GM21528 (cell line): ENCODE results near the gene DUS3L.
"Not testable (repeated sequence)": the region's sequence is repeated elsewhere in the genome, so short reads cannot be mapped to it uniquely, and the experiment has no call there.

Experiments used
- ATAC-seq: cut with Tn5 transposase; IDR thresholded peaks from one replicate; pipeline ENCODE4 v1.9.1; 2021; ENCODE audit warnings: mild to moderate bottlenecking, moderate library complexity; ENCODE audit not compliant: unreplicated experiment, low FRiP score

DUS3L gene

DNA sequence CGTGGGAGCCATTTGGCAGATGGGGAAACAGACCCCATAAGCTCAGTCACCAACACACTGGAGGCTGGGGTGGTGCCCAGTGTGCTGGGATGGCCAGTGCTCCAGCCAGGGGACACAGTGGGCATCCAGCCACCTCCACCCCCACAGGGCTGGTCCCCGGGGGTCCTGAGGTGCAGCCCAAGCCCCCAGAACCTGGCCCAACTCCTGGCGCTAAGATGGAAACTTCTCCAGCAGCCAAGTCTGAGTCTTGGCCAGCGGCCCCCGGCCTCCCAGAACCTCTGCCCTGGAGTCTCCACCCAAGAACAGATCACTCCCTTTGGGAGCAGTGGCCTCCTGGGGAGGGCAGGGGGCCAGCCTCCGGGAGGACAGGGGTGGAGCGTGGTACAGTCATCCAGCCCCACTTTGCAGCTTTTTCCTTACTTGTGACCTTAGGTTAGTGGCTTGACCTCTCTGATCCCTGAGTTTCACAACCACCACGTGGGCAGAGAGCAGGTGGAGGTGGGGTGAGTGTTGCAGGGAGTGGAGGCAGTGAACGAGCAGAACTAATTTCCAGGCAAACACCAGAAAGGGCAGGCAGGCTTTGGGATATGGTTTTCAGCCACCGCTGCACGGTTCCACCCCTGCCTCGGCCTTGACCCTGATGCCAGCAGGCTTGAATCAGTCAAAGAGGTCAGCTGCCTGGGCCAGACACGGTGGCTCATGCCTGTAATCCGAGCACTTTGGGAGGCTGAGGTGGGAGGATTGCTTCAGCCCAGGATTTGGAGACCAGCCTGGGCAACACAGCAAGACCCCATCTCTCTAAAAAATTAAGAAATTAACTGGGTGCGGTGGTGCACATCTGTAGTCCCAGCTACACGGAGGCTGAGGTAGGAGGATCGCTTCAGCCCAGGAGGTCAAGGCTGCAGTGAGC lies 9.7 kb upstream of the DUS3L start:
- no peak for ATAC-seq

DNA sequence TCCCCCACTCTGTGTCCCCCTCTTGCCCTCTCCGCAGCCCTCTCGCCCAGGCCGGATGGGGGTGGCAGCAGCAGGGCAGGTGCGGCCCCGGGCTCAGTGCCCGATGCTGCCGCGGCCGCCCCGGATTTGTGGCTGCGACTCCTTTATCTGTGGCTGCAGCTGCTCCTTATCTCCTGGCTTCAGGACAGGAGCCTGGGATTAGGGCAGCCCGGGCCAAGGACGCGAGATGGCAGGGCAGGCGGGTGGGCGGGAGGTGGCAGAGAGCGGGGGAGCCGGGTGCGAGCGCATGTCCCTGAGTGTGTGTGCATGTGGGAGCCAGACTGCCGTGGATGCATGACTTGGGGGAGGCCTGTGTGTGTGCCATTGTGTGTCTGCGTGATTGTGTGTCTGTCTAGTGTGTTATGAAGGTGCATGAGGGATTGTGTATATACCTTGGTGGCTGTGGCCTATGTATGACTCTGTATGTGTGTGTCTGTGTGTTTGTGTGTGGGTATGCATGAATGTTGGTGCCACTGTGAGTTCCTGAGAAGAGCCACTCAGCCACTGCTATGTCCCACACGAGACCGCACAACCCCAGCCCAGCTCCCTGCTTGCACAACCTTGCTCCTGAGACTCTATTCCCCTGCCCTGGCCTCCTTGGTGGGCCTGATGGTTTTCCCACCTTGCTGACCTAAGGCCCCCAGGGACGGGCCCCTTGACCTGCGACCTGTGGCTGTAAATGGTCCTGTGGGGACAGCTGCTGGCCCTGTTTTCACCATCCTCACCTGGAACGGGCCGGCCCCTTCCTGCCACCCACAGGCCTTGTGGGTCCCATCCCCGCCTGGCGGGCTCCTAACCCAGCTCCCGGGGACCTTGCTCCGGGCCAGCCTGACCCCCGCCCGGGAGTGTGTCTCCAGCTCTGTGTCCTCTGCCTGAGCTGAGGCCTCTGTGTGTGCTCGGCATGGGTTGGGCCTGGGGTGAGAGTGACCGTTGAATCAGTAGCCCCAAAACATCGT lies 8.6 kb upstream of the DUS3L start:
- ATAC-seq = no peak

DNA sequence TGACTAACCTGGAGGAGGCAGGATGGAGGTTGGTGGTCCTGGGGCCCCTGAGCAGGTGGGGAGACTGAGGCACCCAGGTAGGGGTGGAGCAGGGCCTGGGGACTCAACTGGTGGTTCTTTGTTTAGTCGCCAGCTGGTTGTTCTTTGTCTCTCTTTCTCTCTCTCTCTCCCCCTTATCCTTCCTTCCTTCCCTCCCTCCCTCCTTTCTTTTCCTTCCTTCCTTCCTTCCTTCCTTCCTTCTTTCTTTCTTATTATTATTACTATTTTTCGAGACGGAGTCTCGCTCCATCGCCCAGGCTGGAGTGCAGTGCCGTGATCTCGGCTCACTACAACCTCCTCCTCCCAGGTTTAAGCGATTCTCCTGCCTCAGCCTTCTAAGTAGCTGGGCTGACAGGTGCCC lies 7.3 kb upstream of the DUS3L start:
- no peak for ATAC-seq

DNA sequence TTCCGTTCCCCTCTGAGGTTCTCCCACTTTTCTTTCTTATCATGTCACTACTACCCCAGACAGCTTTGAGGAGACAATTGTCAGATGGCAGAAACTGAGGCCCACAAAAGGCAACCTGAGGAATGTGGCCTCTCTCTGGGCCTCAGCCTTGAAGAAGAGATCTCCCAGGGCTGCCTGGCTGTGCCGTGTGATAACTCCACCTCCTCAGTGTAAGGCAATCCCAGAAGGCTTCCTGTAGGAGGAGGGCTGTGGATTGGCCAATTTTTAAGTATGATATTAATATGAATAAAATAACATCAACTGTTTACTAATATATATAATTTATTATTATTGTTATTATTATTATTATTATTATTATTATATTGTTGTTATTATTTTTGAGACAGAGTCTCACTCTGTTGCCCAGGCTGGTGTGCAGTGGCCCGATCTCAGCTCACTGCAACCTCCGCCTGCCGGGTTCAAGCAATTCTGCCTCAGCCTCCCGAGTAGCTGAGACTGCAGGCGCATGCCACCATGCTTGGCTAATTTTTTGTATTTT lies 4.5 kb upstream of the DUS3L start:
- no peak for ATAC-seq

DNA sequence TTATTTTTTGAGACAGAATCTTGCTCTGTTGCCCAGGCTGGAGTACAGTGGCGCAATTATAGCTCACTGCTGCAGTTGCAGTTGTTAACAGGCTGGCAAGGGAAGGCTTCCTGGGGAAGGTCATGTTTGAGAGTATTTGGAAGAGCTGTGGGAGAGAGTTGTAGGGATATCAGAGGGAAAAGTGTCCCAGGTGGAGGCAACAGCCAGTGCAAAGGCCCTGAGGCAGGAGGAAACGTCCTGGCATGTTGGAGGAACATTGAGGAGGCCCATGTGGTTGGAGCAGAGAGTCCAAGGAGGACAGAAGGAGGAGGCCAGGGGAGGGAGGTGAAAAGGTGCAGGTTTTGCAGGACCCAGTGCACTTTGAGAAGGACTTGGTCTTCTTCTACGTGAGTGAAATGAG lies 2.2 kb upstream of the DUS3L start:
- no peak for ATAC-seq

DNA sequence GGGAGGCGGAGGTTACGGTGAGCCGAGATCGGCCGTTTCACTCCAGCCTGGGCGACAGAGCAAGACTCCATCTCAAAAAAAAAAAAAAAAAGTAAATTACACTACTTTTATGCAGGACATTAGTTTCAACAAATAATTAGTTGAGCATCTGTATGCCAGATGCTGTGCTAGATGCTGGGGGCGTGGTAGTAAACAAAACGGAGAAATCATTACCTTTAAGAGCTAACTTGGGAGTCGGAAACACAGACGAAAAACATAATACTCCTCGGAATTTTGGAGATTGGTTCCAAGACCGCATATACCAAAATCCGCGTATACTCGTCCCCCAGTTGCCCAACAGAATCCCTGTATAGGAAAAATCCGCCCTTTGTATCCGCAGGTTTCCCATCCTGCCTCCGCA lies 1.3 kb upstream of the DUS3L start:
- no peak for ATAC-seq

DNA sequence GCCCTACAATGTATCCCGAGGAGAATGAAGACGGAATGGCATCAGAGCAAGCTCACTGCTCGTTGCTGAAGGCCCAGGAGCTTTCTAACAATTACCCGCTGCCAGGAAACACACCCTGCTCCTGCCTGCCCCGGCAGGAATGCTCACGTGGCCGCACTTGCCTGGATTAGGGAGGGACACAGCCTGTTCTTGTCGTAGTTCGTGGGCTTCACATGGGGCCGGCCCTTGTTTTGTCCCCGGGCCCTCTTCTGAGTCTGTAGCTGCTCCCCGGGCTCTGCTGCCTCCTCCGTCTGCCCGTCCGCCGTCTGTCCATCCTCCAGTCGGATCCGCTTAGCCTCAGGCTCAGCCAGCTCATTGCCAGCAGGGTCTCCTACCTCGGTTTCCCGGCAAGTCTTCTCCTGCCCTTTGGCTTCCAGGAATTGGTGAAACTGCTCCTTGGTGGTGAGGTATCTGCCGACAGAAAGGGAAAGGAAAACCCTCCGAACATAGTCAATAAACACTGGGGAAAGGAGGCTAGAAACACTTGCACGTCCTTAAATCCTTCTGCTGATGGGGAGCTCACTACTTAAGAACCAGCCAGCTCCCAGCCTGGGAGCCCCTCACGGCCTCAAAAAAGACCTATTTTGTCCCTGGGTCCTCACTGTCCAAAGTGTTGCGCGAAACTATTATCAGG lies 941 bp downstream of the DUS3L start:
- no peak for ATAC-seq

DNA sequence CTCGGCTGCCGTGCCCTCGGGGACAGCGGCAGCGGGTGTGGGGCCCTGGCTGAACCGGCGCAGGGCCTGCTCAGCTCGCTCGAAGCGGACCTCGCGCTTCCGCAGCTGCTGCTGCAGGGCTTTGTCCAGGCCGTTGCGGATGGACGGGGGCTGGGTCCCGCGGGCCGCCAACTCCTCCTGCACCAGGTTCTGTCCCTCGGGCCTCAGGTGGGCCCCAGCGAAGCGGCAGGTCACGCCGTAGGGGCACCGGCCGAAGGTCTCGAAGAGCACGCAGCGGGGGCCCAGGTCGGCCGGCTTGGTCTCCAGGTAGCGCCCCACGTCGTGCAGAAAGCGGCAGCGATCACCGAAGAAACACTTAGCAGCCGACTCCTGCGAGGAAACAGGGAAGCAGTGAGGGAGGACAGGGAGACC lies 1.6 kb downstream of the DUS3L start:
- ATAC-seq = no peak

DNA sequence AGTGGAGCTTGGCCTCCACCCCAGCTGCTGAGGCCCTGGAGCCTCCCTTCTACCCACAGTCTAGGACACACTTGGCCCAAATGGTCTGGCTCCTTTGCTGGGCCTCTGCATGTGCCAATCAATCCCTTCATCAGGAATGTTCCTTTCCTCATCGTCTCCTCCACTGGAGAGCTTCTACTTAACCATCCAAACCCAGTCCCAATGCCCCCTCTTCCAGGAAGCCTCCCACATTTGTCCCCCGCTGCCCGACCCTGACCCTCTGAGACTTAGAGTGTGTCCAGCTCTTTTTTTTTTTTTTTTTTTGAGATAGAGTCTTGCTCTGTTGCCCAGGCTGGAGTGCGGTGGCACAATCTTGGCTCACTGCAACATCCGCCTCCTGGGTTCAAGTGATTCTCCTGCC lies 2.5 kb downstream of the DUS3L start:
- ATAC-seq = no peak

DNA sequence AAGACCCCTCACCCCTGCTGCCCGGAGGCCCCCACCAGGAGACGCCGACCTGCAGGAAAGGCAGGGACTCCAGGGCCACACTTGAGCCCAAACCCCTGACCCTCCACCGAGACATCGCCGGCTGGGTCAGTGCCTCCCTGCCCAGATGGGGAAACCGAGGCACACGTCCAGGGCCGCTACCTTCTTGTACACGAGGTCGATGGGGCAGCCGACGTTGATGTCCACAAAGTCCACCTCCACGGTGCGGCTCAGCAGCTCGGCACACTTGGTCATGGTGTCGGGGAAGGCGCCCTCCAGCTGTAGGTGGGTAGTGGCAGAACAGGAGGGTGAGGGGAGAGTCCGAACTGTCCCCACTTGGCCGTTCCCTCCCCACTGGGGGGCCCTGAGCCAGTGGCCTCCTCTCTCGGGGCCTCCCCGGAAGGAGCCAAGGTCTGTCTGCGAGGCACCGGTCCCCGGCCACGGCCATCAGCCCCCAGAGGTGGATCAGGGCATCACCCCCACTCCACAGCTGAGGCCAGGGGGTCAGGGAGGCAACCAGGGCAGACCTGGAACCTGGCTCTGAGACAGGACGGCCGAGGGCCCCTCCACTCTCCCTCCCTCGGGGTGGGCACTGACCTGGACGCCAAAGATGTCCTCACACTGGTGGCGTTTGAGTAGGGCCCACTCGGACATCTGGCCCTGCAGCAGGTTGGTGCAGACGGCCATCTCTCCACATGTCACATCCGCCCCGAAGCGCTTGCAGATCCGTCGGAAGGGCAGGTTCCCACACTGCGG lies 3.4 kb downstream of the DUS3L start:
- no peak for ATAC-seq

DNA sequence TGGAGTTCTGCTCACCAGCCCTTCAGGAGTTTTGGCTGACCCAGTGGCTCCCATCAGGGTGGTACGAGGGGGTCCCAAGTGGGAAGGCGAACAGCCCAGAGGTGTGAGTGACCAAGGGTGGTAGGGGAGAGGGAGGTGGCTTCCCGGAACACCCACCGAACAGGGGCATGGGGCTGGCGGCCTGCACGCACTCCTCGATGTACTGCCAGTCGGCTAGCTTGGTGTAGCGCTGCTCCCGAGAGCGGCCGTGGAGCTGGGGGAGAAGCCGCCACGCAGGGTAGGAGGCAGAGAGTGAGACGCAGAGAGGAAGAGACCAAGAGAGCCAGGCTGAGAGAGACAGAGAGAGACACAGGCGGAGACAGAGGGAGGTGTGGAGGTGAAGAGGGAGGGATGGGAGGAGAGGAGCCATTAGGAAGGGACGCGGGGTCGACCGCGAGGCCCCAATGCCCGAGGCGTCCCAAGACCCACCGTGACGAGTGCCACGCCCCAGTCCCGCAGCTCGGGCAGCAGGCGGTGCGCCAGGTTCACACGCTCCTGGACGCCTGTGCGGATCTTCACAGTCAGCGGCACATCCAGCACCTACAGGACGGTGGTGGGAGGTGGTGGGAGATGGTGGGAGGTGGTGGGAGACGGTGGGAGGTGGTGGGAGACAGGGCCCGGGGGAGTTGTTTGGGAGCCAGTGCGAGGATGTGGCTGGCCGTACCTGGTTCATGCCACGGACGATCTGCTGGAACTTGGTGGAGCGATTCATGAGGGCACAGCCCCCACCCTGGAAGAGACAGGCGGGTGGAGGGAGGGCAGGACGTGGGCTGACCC lies 4.2 kb downstream of the DUS3L start:
- no peak for ATAC-seq

DNA sequence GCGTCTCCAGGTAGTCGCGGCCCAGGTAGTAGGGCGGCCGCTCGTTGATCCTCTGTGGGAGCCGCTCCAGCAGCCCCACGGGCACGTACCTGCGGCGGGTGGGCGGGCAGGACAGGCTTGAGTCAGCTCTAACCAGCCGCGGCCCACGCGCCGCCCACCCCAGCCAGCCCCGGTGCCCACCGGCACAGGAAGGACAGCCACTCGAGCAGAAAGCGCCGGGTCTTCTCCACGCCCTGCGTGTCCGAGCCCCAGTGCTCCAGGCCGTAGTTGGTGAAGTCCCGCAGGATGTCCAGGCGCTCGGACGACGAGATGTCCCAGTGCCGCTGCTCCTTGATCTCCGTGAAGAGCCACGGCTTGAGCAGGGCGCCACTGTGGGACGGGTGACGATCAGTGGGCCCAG lies 5.5 kb downstream of the DUS3L start:
- ATAC-seq = no peak

DNA sequence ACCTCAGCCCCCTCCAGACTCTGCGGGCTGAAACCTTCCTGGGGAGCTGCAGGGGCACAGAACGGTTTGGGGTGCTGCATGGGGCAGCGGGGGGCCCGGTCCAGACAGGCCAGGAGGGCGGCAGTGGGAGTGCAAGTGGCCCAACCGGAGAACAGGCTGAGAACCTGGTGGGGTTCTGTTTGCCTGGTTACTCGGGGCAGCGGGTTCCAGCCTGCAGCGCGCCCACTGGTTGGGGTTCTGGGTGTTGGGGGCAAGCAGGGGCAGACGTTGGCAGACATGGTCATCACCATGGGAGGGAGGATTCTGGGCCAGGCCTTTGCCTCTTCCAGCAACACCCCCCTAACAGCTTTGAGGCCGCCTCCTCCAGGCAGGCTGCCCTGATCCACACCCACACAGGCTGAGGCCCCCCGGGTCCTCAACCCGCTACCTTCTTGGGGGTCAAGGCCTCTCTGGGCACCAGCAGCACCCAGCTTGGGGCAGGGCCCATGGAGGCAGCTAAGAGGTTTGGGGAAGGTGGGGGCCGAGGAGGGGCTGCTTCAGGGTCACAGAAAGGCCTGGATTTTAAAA lies 6.3 kb downstream of the DUS3L start, which contains the start of gene PRR22:
PRR22 (minus strand) TSS at position 166 of the 567 bp plus-strand sequence; CDS start at position 80, 86 bp downstream.
- no peak for ATAC-seq

DNA sequence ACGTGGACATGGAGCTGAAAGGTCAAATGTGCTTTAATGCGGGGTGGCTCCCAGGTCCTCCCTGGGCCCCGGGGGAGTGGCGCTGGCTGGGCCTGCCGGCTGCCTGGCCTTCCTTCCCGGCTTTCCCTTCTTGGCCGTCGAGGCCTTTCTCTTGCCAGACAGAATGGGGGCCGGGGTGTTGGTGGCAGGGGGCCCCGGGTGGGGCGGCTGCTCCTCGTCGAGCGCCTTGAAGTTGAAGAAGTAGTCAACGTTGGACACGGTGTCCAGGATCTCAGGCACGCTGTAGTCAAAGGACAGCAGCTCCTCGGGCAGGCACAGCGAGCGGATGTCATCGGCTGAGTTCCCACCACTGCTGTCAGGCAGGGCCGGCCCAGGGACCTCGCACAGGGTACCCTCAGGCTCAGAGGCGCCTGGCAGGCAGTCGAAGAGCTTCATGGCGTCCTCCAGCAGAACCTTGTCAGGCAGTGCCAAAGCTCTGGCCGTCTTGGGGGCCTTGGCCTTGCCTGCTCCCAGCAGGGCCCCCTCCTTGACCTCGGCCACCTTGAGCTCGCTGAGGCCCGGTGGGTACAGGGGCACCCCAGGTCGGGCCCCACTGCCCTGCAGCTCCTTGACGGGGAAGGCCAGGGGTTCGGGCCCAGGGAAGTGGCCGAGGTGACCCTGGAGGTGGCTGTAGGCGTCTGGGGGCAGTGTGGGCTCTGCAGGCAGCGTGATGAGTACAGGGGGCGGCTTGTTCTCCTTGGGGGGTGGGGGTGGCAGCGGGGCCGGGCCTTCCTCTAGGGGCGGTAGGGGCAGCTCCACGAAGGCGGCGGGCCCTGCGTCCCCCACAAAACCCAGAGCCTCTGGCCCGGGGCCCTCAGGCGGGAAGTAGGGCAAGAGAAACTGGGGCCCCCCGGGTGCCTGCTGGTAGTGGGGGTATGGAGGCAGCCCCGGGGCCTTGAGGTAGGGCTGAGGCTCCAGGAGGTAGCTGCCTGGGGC lies 7.7 kb downstream of the DUS3L start:
- ATAC-seq = no peak

DNA sequence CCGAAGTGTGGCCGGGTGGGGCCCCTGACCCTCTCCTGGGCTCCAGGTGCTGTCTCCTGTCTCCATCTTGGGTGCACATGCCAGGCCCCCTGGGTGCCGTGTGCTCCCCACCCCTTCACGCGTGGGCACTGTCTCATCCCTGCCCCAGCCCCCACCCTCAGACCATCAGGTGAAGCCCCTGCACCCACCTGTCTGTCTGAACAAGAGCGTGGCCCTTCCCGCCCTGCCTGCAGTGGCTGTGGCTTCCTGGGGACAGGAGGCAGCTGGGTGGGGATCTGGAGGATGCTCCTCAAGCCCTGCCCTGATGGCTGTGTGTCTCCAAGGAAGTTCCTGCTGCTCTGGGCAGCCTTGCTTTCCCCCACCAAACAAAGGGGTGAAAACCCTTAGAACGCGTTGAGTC lies 8.6 kb downstream of the DUS3L start:
- no peak for ATAC-seq

DNA sequence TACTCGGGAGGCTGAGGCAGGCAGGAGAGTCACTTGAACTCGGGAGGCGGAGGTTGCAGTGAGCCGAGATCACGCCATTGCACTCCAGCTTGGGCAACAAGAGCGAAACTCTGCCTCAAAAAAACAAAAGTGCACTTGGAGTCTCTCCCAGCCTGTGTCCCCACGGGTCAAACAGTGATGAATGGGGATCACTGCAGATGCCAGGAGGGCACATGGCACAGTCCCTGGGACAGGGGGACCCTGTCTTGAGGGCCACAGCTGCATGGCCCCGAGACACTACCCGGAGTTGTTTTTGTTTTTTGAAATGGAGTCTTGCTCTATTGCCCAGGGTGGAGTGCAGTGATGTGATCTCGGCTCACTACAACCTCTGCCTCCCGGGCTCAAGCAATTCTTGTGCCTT lies 10.0 kb downstream of the DUS3L start:
- ATAC-seq = not testable (repeated sequence)

DNA sequence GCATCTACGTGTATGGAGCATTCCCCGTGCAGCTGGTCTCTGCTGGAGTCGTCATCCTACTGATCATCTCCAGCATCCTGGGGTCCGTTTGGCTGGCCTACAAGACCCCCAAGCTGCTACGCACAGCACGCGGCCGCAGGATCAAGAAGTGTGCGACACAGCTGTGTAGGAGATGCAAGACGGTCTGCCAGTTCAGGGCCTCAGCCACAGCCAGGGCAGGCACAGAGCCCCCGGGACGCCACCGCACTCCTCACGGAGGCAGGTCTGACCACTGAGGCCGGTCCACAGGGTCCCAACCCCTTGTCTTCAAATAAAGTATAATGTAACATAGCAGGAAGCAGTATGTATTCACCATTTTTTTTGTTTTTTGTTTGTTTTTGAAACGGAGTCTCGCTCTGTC lies 12.6 kb downstream of the DUS3L start:
- ATAC-seq = no peak
